H9 (cell line): ENCODE data around the gene RUVBL1. TPM values are rescaled to one million over a fixed set of nuclear protein-coding genes. Genes with fewer than 3 reads are reported as not detected.

Source experiments
- DNase-seq: peaks from one replicate; pipeline ENCODE4 v3.0.0-alpha.2; 2017
- H2AFZ ChIP-seq: one replicate; pipeline ENCODE4 v1.6.1; 2013; ENCODE audit warnings: mild to moderate bottlenecking, low read length, control low read depth, moderate library complexity
- H2AK5ac ChIP-seq: 2 replicates; pipeline ENCODE4 v1.6.1; 2013; ENCODE audit warnings: low read length, control low read depth, mixed read lengths; ENCODE audit not compliant: insufficient read length
- H2BK120ac ChIP-seq: one replicate; pipeline ENCODE4 v1.6.1; 2013; ENCODE audit warnings: low read depth, mild to moderate bottlenecking, low read length, control low read depth, inconsistent platforms; ENCODE audit not compliant: poor library complexity, severe bottlenecking
- H2BK12ac ChIP-seq: 2 replicates; pipeline ENCODE4 v1.6.1; 2013; ENCODE audit warnings: low read length, control low read depth, mixed read lengths, low read depth; ENCODE audit not compliant: insufficient read length
- H2BK15ac ChIP-seq: 2 replicates; pipeline ENCODE4 v1.6.1; 2013; ENCODE audit warnings: low read depth, low read length, control low read depth
- H2BK20ac ChIP-seq: one replicate; pipeline ENCODE4 v1.6.1; 2013; ENCODE audit warnings: low read depth, mild to moderate bottlenecking, low read length, control low read depth, inconsistent platforms; ENCODE audit not compliant: poor library complexity, severe bottlenecking
- H2BK5ac ChIP-seq: 2 replicates; pipeline ENCODE4 v1.6.1; 2013; ENCODE audit warnings: low read length, control low read depth, mixed read lengths; ENCODE audit not compliant: insufficient read length
- H3K14ac ChIP-seq: 2 replicates; pipeline ENCODE4 v1.6.1; 2013; ENCODE audit warnings: low read length, control low read depth; ENCODE audit not compliant: insufficient read depth
- H3K18ac ChIP-seq: 2 replicates; pipeline ENCODE4 v1.6.1; 2013; ENCODE audit warnings: low read depth, mild to moderate bottlenecking, mixed read lengths, low read length, control low read depth; ENCODE audit not compliant: insufficient read length
- H3K23ac ChIP-seq: 2 replicates; pipeline ENCODE4 v1.6.1; 2013; ENCODE audit warnings: low read length, control low read depth, mixed read lengths, low read depth; ENCODE audit not compliant: insufficient read length
- H3K23me2 ChIP-seq: 2 replicates; pipeline ENCODE4 v1.6.1; 2013; ENCODE audit warnings: low read depth, mild to moderate bottlenecking, mixed read lengths, low read length, control low read depth; ENCODE audit not compliant: insufficient read length, poor library complexity, severe bottlenecking
- H3K27ac ChIP-seq: 2 replicates; pipeline ENCODE4 v1.5.1; 2013; ENCODE audit warnings: low read length, control low read depth, mixed read lengths, low read depth; ENCODE audit not compliant: insufficient read length
- H3K27me3 ChIP-seq: 2 replicates; pipeline ENCODE4 v1.6.1; 2013; ENCODE audit warnings: low read length, control low read depth, inconsistent platforms; ENCODE audit not compliant: insufficient read depth
- H3K4ac ChIP-seq: 2 replicates; pipeline ENCODE4 v1.6.1; 2013; ENCODE audit warnings: low read depth, mild to moderate bottlenecking, control low read depth, inconsistent platforms, low read length, moderate library complexity
- H3K4me1 ChIP-seq: 2 replicates; pipeline ENCODE4 v1.6.1; 2013; ENCODE audit warnings: low read length, control low read depth, inconsistent platforms; ENCODE audit not compliant: insufficient read depth
- H3K4me2 ChIP-seq: 2 replicates; pipeline ENCODE4 v1.6.1; 2013; ENCODE audit warnings: low read length, control low read depth, mixed read lengths; ENCODE audit not compliant: insufficient read length, insufficient read depth
- H3K56ac ChIP-seq: 2 replicates; pipeline ENCODE4 v1.6.1; 2013; ENCODE audit warnings: low read depth, mild to moderate bottlenecking, mixed read lengths, low read length, control low read depth; ENCODE audit not compliant: insufficient read length
- H3K79me1 ChIP-seq: 2 replicates; pipeline ENCODE4 v1.6.1; 2013; ENCODE audit warnings: low read depth, mild to moderate bottlenecking, moderate library complexity, low read length, control low read depth, inconsistent platforms; ENCODE audit not compliant: insufficient read depth, poor library complexity, severe bottlenecking
- H3K79me2 ChIP-seq: 2 replicates; pipeline ENCODE4 v1.6.1; 2013; ENCODE audit warnings: low read length, control low read depth, inconsistent platforms; ENCODE audit not compliant: insufficient read depth
- H3K9ac ChIP-seq: 2 replicates; pipeline ENCODE4 v1.6.1; 2013; ENCODE audit warnings: low read length, control low read depth, mixed read lengths; ENCODE audit not compliant: insufficient read length; ENCODE audit errors: extremely low read depth
- H3K9me3 ChIP-seq: one replicate; pipeline ENCODE4 v1.6.1; 2013; ENCODE audit warnings: low read depth, low read length, inconsistent platforms; ENCODE audit not compliant: control insufficient read depth
- H3T11ph ChIP-seq: one replicate; pipeline ENCODE4 v1.6.1; 2013; ENCODE audit warnings: mild to moderate bottlenecking, low read length, control low read depth, inconsistent platforms
- H4K20me1 ChIP-seq: one replicate; pipeline ENCODE4 v1.6.1; 2013; ENCODE audit not compliant: control insufficient read depth, insufficient read length, insufficient read depth
- H4K5ac ChIP-seq: 2 replicates; pipeline ENCODE4 v1.6.1; 2013; ENCODE audit warnings: low read depth, mild to moderate bottlenecking, mixed read lengths, low read length, control low read depth; ENCODE audit not compliant: insufficient read length
- H4K8ac ChIP-seq: replicated peaks from 2 replicates; pipeline ENCODE4 v1.6.1; 2013; ENCODE audit warnings: low read length, control low read depth, mixed read lengths, low read depth; ENCODE audit not compliant: insufficient read length
- H4K91ac ChIP-seq: 2 replicates; pipeline ENCODE4 v1.6.1; 2013; ENCODE audit warnings: low read depth, mild to moderate bottlenecking, moderate library complexity, mixed read lengths, low read length, control low read depth; ENCODE audit not compliant: insufficient read length
- H3K27ac Mint-ChIP-seq, 3 experiments: 2 replicates in 2 of 3; 3 replicates in 1 of 3; pipeline ENCODE4 v1.8.0; 2020 to 2021; ENCODE audit warnings: mixed read lengths in 3 of 3, mild to moderate bottlenecking in 1 of 3, moderate library complexity in 1 of 3
- H3K27me3 Mint-ChIP-seq: 2 replicates; pipeline ENCODE4 v1.8.0; 2021; ENCODE audit warnings: low read depth, mild to moderate bottlenecking, moderate library complexity, mixed read lengths
- H3K36me3 Mint-ChIP-seq, 3 experiments: 2 replicates in 2 of 3; 3 replicates in 1 of 3; pipeline ENCODE4 v1.8.0; 2020 to 2021; ENCODE audit warnings: low read depth in 3 of 3, mixed read lengths in 3 of 3; ENCODE audit not compliant: insufficient read depth in 1 of 3
- H3K4me1 Mint-ChIP-seq, 2 experiments: 2 replicates each; pipeline ENCODE4 v1.8.0; 2020; ENCODE audit warnings: mixed read lengths in 2 of 2
- H3K4me3 Mint-ChIP-seq, 2 experiments: 2 replicates in 1 of 2; 3 replicates in 1 of 2; pipeline ENCODE4 v1.8.0; 2020 to 2021; ENCODE audit warnings: mild to moderate bottlenecking in 2 of 2, mixed read lengths in 2 of 2, moderate library complexity in 1 of 2
- H3K9me3 Mint-ChIP-seq, 2 experiments: 2 replicates in 1 of 2; 3 replicates in 1 of 2; pipeline ENCODE4 v1.8.0; 2020; ENCODE audit warnings: mild to moderate bottlenecking in 2 of 2, mixed read lengths in 2 of 2, moderate library complexity in 1 of 2
- WGBS: extraction: QIAGEN DNeasy Blood & Tissue Kit; methylation state at CpG from one replicate; pipeline ENCODE4 v1.1.7; 2013; ENCODE audit warnings: missing lambda C conversion rate, low lambda C conversion rate, mixed read lengths; ENCODE audit not compliant: insufficient read length; ENCODE audit errors: extremely low coverage; 5-methylcytosine and 5-hydroxymethylcytosine counted together
- total RNA-seq: library from RNA; stranded (reverse); gene quantifications from 2 replicates; pipeline ENCODE4 v1.2.1, GENCODE V29; 2021
- TF ChIP-seq, protein P1 (sequence below): fragments of 200-600 bp; sonication (generic); conservative IDR thresholded peaks from 3 replicates; pipeline ENCODE4 v1.8.0; 2021; ENCODE audit warnings: antibody characterized with exemption, mild to moderate bottlenecking

Gene RUVBL1
- total RNA-seq, 1 experiment from 2014 or later, result 99.6 TPM

DNA sequence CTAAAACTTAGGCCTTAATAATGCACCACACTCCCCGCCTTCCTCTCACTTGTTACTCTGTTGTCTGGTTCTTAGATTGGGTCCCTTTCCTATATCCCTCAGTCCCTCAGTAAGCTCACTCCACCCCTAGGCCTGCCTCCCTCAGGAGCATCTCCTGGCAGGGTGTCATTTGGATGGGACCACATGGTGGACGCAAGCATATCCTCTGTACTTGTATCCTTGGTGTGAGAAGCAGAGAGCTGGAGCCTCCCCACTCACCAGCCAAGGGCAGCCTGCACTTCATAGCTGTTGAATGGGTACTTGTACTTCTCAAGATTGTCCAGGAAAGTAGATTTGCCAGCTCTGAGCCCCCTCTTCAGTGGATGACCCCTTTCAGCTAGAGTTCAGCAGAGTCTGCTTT, 59.7 kb downstream of the RUVBL1 start:
- H2BK12ac ChIP-seq, result no peak overlapping the region
- H2AFZ ChIP-seq, result no peak overlapping the region
- no peak overlapping the region for H3K56ac ChIP-seq
- no peak overlapping the region for H3K23ac ChIP-seq
- no peaks in the 10 kb centered on the region for H3K79me1 ChIP-seq
- no peaks in the 10 kb centered on the region for H4K20me1 ChIP-seq
- no peak overlapping the region for H3K4me3 Mint-ChIP-seq
- H2BK120ac ChIP-seq, result no peak overlapping the region
- peaks cover 73 to 97% (median 94%) of the 10 kb centered on the region in 3 experiments for H3K36me3 Mint-ChIP-seq
- no peaks in the 10 kb centered on the region for H3K9me3 ChIP-seq
- no peaks in the 10 kb centered on the region for H3K79me2 ChIP-seq
- H3K9ac ChIP-seq, result no peak overlapping the region
- no peak overlapping the region for H3K4ac ChIP-seq
- H3K9me3 Mint-ChIP-seq, result no peaks in the 10 kb centered on the region
- H3K23me2 ChIP-seq, result no peaks in the 10 kb centered on the region
- H2BK20ac ChIP-seq, result no peak overlapping the region
- DNase-seq, result no peak
- no peak overlapping the region for H2BK5ac ChIP-seq
- H3K27ac ChIP-seq, result no peak overlapping the region
- no peak overlapping the region for H3K27ac Mint-ChIP-seq
- no peak overlapping the region for H4K8ac ChIP-seq
- no peak overlapping the region for H3K14ac ChIP-seq
- no peaks in the 10 kb centered on the region for H3K4me1 ChIP-seq
- no peak overlapping the region for H2AK5ac ChIP-seq
- no CpG with 5 or more reads among the region's 2 CpGs for WGBS
- H3T11ph ChIP-seq, result no peak overlapping the region
- no peak overlapping the region for H4K5ac ChIP-seq
- no peaks in the 10 kb centered on the region for H3K27me3 ChIP-seq
- no peak overlapping the region for H3K4me2 ChIP-seq
- TF ChIP-seq, protein P1, sequence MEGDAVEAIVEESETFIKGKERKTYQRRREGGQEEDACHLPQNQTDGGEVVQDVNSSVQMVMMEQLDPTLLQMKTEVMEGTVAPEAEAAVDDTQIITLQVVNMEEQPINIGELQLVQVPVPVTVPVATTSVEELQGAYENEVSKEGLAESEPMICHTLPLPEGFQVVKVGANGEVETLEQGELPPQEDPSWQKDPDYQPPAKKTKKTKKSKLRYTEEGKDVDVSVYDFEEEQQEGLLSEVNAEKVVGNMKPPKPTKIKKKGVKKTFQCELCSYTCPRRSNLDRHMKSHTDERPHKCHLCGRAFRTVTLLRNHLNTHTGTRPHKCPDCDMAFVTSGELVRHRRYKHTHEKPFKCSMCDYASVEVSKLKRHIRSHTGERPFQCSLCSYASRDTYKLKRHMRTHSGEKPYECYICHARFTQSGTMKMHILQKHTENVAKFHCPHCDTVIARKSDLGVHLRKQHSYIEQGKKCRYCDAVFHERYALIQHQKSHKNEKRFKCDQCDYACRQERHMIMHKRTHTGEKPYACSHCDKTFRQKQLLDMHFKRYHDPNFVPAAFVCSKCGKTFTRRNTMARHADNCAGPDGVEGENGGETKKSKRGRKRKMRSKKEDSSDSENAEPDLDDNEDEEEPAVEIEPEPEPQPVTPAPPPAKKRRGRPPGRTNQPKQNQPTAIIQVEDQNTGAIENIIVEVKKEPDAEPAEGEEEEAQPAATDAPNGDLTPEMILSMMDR, result no peak
- H3K18ac ChIP-seq, result no peak overlapping the region
- peaks cover 5% of the 10 kb centered on the region in 2 experiments; a peak in 3 of 4 replicates for H3K4me1 Mint-ChIP-seq
- H2BK15ac ChIP-seq, result no peak overlapping the region; the same call in 1 of the 2 replicates
- no peak overlapping the region for H4K91ac ChIP-seq
- no peaks in the 10 kb centered on the region for H3K27me3 Mint-ChIP-seq
